Femur (tissue), 1 donor: ENCODE results near the gene OSGEPL1.
"Not testable (repeated sequence)": the region's sequence is repeated elsewhere in the genome, so short reads cannot be mapped to it uniquely, and the experiment has no call there.

ENCODE experiments used
- DNase-seq: peaks from one replicate; pipeline ENCODE4 v3.0.0-alpha.2; 2017

OSGEPL1 gene

DNA sequence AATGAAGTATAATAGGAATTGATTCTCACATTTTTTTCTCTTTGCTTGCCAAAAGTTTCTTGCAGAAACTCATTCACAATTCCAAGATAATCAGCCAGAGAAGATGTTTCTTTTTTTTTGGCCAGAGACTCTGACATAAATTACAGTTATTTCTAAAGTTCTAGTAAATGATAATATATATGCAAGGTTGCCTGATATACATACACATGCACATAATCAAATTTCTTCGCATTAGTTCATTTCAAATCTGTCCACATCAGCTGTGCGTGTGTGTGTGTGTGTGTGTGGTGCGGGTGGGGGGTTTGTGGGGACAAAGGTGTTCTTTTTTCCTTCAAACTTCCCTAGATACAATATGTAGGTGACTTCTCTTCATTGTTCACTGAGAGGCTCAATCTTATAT lies 33.2 kb downstream of the OSGEPL1 start:
- DNase-seq: no peak

DNA sequence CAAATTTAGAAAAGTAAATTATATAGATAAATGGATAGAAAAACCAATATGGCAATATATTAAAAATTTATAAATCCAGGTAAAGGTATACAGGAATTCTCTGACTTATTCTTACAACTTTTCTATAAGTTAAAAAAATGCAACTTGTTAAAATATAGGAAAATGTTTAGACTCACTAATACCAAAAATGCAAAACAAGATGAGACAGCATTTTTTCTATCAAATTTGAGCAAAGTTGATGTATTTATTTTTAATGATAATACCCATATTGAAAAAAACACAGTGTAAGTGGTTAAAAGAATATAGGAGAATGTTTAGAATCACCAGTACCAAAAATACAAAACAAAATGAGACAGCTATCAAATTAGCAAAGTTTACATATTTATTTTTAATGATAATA lies 35.7 kb downstream of the OSGEPL1 start:
- DNase-seq: no peak

DNA sequence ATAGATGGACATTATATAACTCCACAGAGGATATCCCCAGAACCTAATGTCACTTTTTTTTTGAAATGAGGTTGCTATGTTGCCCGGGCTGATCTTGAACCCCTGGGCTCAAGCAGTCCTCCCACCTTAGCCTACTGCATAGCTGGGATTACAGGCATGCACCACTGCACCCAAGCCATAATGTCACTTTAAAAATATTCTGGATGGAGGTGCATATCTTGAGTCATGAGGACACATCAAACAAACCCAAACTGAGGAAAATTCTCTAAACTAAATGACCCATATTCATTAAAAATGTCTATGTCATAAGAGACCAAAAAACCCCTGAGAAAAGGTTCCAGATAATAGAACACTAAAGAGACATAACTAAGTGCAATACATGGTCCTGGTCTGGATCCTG lies 36.3 kb downstream of the OSGEPL1 start:
- DNase-seq: no peak

DNA sequence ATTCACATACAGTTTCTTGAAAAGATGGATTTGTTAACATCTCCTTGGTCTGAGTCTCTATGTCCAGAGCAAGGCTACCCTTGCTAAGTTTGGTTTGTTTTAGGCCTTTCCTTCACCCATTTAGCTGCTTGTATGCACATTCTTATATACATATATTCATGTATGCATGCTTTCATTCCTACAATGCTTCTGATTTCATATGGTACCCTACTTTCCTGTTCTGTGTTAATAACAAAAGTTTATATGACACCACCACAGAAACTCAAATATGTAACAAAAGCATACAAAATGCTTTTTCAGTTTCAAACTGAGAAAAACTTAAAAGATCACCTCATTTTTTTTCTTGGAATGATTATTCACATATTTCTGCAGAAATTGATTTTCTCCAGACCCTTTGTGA lies 39.4 kb downstream of the OSGEPL1 start:
- DNase-seq: no peak

DNA sequence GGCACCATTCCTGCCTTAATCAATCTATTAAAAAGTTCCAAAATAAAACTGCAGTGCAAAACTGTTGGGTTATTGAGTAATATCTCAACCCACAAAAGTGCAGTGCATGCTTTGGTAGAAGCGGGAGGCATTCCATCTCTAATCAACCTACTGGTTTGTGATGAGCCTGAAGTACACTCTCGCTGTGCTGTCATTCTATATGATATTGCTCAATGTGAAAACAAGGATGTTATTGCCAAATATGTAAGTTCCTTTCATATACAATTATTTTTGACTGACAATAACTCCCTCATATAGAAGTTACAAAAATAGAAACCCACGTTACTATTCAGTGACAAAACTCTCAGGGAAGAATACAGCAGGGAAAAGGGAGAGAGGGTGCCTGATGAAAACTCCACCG lies 43.0 kb downstream of the OSGEPL1 start:
- DNase-seq: no peak

DNA sequence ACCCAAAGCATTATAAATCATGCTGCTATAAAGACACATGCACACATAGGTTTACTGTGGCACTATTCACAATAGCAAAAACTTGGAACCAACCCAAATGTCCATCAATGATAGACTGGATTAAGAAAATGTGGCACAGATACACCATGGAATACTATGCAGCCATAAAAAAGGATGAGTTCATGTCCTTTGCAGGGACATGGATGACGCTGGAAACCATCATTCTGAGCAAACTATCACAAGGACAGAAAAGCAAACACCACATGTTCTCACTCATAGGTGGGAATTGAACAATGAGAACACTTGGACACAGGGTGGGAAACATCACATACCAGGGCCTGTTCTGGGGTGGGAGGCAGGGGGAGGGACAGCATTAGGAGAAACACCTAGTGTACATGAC lies 45.0 kb downstream of the OSGEPL1 start:
- not testable (repeated sequence) for DNase-seq

DNA sequence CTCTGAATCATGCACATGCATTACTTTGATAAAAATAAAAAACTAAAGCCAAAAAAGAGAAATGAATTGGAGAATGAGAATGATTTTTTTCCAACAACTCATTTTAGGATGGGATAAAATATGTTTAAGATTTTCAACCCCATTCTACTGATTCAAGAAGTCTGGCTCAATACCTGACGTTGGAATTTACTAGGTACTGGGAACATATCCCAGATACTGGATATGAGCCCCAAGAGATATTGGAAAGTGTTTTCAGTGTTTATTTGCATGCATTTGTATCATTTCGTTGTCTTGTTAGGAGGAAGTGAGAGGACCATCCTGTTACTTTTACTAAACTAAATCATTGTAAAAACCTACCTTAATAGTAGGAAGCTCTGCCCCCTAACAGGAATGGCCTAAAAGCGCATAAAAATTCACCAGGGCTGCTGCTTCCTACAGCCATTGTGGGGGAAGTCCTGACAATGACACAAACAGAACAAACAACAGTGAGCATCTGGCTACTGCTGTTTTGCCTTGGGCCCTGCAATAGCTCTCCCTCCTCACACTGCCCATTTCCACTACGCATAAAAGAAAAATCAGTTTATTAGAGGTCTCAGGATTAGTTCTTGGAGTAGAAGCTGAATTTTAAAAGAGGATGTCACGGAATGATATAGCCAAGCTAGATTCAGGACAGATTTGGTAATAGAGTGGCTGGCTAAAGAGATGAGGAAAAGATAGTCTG lies 52.9 kb downstream of the OSGEPL1 start:
- DNase-seq: no peak

DNA sequence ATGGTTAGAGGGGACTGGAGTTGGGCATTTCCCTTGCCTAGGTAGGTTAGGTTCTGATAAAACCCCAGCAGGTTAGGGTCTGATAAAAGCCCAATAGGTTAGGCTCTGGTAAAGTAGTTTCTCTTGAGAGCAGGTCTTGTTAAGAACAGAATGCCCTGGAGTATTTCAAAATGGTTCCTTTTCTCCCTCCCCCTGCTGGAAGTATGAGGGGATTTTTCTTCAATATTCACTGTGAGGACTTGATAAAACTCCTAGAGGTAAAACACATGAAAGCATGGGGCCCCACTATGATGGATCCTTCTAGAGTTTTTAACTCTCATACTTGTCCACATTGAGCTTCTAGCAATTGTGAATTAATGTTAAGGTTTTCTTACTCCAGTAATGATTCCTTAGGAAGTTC lies 60.5 kb downstream of the OSGEPL1 start:
- DNase-seq: no peak

DNA sequence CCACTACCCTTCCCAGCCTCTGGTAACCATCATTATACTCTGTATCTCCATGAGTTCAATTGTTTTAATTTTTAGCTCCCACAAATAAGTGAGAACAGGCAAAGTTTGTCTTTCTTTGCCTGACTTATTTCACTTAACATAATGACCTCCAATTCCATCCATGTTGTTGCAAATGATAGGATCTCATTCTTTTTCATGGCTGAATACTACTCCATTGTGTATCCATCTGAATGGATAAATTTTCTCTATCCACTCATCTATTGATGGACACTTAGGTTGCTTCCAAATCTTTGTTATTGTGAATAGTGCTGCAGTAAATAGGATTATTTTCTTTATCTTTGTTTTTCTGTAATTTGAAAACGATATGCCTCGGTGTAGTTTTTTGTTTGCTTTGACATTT lies 61.9 kb downstream of the OSGEPL1 start:
- DNase-seq: no peak

DNA sequence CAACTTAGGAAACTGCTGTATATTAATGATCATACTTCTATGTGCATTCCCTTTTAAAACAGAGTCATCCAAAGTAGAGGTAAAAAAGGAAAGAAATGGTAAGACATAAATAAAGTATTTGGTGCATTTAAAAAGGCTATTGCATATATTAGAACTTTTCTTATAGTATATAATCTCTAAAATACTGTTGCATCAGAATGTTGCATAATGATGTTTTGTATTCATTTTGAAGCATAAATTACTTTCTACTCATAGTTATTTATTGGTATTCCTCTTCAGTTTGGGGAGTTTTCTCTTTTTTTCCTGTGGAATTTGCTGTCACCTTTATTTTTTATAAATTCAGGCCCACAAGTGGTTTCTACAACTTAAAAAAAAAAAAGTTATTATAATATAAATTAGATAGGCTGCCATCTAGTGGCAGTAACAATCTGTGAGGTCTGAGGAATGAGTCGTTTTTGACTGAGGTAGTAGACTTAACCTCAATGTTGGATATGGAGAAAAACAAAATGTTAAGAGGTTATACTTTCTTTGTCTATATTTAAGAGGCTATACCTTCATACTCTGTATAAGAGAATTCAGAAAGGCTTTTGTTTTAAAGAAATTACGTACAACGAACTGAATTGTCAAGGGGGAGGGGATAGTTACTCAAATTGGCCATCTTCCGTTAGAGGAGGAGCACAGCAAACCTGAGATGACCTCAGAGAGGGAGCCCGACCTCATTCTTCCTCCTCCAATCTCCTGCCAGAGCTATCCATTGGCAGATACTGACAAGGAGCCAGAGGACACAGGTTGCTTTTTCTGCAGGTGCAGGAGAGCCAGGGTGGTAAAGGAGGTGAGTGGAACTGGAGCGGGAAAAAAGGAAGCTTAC lies 64.3 kb downstream of the OSGEPL1 start:
- no peak for DNase-seq
